Measurements from ENCODE around the gene TXNDC17. TPM values are rescaled to one million over a fixed set of nuclear protein-coding genes. Genes with fewer than 3 reads are reported as not detected.
"Not testable (repeated sequence)": the region's sequence is repeated elsewhere in the genome, so short reads cannot be mapped to it uniquely, and the experiment has no call there.

TXNDC17 gene
- total RNA-seq, 2 donors from 2014 or later, result 135 to 151 TPM

DNA sequence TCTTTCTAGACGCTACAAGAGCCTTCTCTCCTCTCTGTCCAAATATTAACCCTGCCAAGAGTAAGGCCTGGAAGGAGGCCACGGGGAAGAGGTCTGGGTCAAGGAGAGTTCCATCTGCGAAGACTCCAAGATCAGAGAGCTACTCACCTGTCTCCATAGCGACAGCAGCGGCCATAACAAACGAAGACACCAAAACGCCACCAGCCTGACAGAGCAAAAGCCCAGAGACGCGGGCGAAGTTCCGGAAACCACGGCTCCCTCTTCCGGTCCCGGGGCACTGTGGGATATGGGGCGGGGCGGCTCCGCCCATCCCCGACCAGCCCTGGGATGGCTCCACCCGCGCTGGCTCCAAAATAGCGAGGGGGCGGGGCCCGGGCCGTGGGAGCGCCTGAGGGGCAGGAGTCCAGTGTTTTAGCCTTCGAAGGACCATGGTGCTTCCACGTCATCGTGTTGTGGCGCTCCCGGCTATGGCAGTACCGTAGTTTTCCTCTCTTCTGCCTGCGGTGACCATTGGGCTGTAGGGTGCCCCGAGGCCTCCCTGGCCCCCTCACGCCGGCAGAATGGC, 10.6 kb downstream of the TXNDC17 start, which contains the start of the genes C17orf100 and MED31:
C17orf100 (plus strand) TSS at position 409 of the 565 bp plus-strand sequence; CDS start at position 561, 152 bp downstream.
MED31 (minus strand) TSS at position 252 of the 565 bp plus-strand sequence; CDS start at position 175, 77 bp downstream.
- TF ChIP-seq, protein P1, sequence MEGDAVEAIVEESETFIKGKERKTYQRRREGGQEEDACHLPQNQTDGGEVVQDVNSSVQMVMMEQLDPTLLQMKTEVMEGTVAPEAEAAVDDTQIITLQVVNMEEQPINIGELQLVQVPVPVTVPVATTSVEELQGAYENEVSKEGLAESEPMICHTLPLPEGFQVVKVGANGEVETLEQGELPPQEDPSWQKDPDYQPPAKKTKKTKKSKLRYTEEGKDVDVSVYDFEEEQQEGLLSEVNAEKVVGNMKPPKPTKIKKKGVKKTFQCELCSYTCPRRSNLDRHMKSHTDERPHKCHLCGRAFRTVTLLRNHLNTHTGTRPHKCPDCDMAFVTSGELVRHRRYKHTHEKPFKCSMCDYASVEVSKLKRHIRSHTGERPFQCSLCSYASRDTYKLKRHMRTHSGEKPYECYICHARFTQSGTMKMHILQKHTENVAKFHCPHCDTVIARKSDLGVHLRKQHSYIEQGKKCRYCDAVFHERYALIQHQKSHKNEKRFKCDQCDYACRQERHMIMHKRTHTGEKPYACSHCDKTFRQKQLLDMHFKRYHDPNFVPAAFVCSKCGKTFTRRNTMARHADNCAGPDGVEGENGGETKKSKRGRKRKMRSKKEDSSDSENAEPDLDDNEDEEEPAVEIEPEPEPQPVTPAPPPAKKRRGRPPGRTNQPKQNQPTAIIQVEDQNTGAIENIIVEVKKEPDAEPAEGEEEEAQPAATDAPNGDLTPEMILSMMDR (conservative IDR thresholded peaks at IDR 0.05), result no peak
- peaks cover 31% of the 10 kb centered on the region for H3K4me1 Mint-ChIP-seq
- 4 to 6% methylated on average over 10 to 35 of the region's 35 CpGs for WGBS, 2 experiments (ENCODE audit: insufficient coverage in 1 of 2, insufficient read length in 1 of 2)

DNA sequence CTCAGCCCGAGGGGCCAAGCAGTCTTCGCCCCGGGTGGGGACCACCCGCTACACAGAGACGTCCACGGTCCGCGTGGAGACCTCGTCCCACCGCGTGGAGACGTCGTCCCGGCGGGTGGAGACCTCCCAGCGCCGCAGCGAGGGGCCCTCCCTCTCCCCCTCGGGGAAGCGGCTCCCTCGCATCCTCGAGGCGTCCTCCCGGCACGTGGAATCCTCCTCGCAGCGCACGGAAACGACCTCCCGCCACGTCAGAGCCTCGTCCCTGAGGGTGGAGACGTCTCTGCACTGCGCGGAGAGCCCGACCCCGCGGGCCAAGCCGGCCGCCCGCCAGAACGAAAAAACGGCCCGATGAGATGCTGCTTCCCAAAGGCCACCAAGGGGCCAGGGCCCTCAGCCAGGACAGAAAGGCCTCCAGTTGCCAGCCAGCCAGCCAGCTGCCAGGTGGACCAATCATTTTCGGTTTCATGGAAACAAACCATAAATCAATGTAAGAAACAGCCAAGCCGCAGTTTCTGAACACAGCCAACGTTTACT, 11.1 kb downstream of the TXNDC17 start:
- Histone ChIP-seq H3K27me3 (ENCODE audit: control insufficient read depth, insufficient read depth, low read length, poor library complexity, severe bottlenecking) (peaks cover 33% of the 10 kb centered on the region), H3K4me1 (ENCODE audit: control insufficient read depth, insufficient read depth, low read length) (peaks cover 3% of the 10 kb centered on the region), H3K9me3 (ENCODE audit: control insufficient read depth, low read length) (no peaks in the 10 kb centered on the region), H3K4me3 (ENCODE audit: low read length) (peak overlapping the region; percentile 98), H3K27ac (ENCODE audit: low read depth, low read length) (peak overlapping the region; percentile 10), H3K36me3 (ENCODE audit: control insufficient read depth, insufficient read depth, low read length) (peaks cover 25% of the 10 kb centered on the region), H3K9ac (ENCODE audit: extremely low read depth, low read length, poor library complexity, severe bottlenecking) (no peak overlapping the region)
- TF ChIP-seq, protein P1 (conservative IDR thresholded peaks at IDR 0.05), result no peak
- peak overlapping the region; percentile 98 for H3K4me3 Mint-ChIP-seq
- peaks cover 47% of the 10 kb centered on the region for H3K27me3 Mint-ChIP-seq (ENCODE audit: insufficient read depth)
- H3K4me1 Mint-ChIP-seq, result peaks cover 26% of the 10 kb centered on the region
- H3K27ac Mint-ChIP-seq, result no peak overlapping the region
- peak; percentile 65 for DNase-seq
- WGBS, 2 experiments (ENCODE audit: insufficient coverage in 1 of 2, insufficient read length in 1 of 2), result 62 to 64% methylated on average over 22 to 47 of the region's 47 CpGs
- no peaks in the 10 kb centered on the region for H3K9me3 Mint-ChIP-seq
- H3K36me3 Mint-ChIP-seq (ENCODE audit: low read depth), result peaks cover 11% of the 10 kb centered on the region

More for the DNA sequence above, 10.6 kb downstream of the TXNDC17 start, which contains the start of the genes C17orf100 and MED31:
- H3K4me3 Mint-ChIP-seq, result peak within 1 kb of the TSS; percentile 98
- H3K9me3 ChIP-seq (ENCODE audit: control insufficient read depth, low read length), result no peaks in the 10 kb centered on the region
- DNase-seq, result peak; percentile 100
- peaks cover 25% of the 10 kb centered on the region for H3K36me3 ChIP-seq (ENCODE audit: control insufficient read depth, insufficient read depth, low read length)
- peaks cover 3% of the 10 kb centered on the region for H3K4me1 ChIP-seq (ENCODE audit: control insufficient read depth, insufficient read depth, low read length)
- peaks cover 43% of the 10 kb centered on the region for H3K27me3 Mint-ChIP-seq (ENCODE audit: insufficient read depth)
- peak within 1 kb of the TSS; percentile 98 for H3K4me3 ChIP-seq (ENCODE audit: low read length)
- peak within 1 kb of the TSS; percentile 97 for H3K9ac ChIP-seq (ENCODE audit: extremely low read depth, low read length, poor library complexity, severe bottlenecking)
- peaks cover 31% of the 10 kb centered on the region for H3K27me3 ChIP-seq (ENCODE audit: control insufficient read depth, insufficient read depth, low read length, poor library complexity, severe bottlenecking)
- H3K27ac ChIP-seq (ENCODE audit: low read depth, low read length), result peak within 1 kb of the TSS; percentile 96
- H3K9me3 Mint-ChIP-seq, result no peaks in the 10 kb centered on the region
- H3K27ac Mint-ChIP-seq, result peak within 1 kb of the TSS; percentile 98
- H3K36me3 Mint-ChIP-seq (ENCODE audit: low read depth), result peaks cover 11% of the 10 kb centered on the region

DNA sequence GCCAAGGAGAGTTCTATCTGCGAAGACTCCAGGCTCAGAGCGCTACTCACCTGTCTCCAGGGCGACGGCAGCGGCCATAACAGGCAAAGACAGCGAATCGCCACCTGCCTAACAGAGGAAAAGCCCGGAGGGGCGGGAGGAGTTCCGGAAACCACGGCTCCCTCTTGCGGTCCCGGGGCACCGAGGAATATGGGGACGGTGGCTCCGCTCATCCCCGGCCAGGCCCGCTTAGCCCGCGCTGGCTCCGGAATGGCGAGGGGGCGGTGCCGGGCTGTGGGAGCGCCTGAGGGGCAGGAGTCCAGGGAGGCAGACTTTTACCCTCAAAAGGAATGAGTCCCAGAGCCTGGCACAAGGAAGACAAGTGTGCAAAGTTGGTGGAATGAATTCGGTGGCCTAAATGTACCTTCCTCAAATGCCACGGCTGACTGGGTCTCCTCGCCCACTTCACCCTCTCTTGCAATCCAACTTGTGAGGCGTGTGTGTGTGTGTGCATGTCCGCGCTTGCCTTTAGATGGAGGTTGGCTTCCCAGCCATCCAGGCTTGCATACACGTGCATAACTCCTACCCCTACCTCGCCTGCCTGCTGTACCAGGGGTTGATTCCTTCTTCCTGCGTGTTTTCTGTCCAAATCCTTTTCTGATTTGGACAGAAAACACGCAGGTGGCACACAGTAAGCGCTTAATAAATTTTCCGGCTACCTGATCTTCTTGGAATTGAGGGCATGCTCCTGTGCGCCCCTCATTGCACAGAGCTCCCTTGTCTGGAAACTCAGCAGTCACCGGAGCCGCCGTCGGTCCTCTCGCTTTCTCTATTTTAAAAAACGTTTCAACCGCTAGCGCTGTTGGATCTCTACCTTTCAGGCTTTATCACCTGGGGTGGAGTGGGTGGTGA, 14.2 kb downstream of the TXNDC17 start:
- Histone ChIP-seq H3K27ac (ENCODE audit: low read depth, low read length) (no peak overlapping the region), H3K4me3 (ENCODE audit: low read length) (peak overlapping the region; percentile 98), H3K27me3 (ENCODE audit: control insufficient read depth, insufficient read depth, low read length, poor library complexity, severe bottlenecking) (peaks cover 45% of the 10 kb centered on the region), H3K9ac (ENCODE audit: extremely low read depth, low read length, poor library complexity, severe bottlenecking) (no peak overlapping the region), H3K4me1 (ENCODE audit: control insufficient read depth, insufficient read depth, low read length) (no peaks in the 10 kb centered on the region), H3K9me3 (ENCODE audit: control insufficient read depth, low read length) (no peaks in the 10 kb centered on the region), H3K36me3 (ENCODE audit: control insufficient read depth, insufficient read depth, low read length) (no peaks in the 10 kb centered on the region)
- Mint-ChIP-seq H3K27ac (no peak overlapping the region), H3K4me3 (peak overlapping the region; percentile 63), H3K9me3 (no peaks in the 10 kb centered on the region), H3K27me3 (ENCODE audit: insufficient read depth) (peaks cover 68% of the 10 kb centered on the region), H3K36me3 (ENCODE audit: low read depth) (no peaks in the 10 kb centered on the region), H3K4me1 (peaks cover 27% of the 10 kb centered on the region)
- TF ChIP-seq, protein P1 (conservative IDR thresholded peaks at IDR 0.05), result no peak
- 6 to 7% methylated on average over 17 to 42 of the region's 46 CpGs for WGBS, 2 experiments (ENCODE audit: insufficient coverage in 1 of 2, insufficient read length in 1 of 2)
- peak; percentile 91 for DNase-seq

DNA sequence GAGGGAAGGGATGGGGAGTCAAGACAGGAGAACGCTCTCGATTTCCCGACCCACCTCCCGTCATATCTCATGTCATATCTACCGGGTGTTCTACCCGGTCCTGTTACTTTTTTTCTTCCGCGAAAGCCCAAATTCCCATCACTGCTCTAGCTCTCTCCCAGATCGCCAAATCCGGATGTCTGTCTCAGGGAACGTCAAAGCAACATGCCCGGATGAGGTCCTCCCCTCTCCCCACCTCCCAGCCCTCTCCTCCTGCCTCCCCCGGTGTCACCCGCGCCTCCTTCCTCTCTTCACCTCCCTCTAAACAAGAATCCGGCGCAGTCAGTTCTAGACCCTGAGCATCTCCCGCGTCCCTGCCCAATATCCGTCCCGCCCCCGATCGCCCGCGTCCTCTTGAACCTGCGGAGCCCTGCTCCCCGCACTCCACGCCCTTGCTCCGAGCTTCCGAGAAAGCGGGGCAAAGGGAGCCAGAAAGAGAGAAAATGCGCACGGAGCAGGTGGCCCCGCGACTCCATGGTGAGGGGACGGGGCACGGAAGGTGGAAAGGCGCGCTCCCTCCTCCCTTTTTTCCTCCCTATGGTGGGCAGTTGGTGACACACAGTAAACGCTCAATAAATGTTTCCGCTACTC, 15.0 kb downstream of the TXNDC17 start:
- H3K9ac ChIP-seq (ENCODE audit: extremely low read depth, low read length, poor library complexity, severe bottlenecking); H3K9me3 ChIP-seq (ENCODE audit: control insufficient read depth, low read length); H3K36me3 ChIP-seq (ENCODE audit: control insufficient read depth, insufficient read depth, low read length); H3K9me3 Mint-ChIP-seq; H3K4me1 ChIP-seq (ENCODE audit: control insufficient read depth, insufficient read depth, low read length); H3K27ac ChIP-seq (ENCODE audit: low read depth, low read length); H3K27ac Mint-ChIP-seq; DNase-seq; H3K36me3 Mint-ChIP-seq (ENCODE audit: low read depth): not testable (repeated sequence)
- Histone ChIP-seq H3K27me3 (ENCODE audit: control insufficient read depth, insufficient read depth, low read length, poor library complexity, severe bottlenecking) (peaks cover 48% of the 10 kb centered on the region), H3K4me3 (ENCODE audit: low read length) (peak overlapping the region; percentile 98)
- H3K4me1 Mint-ChIP-seq, result peaks cover 20% of the 10 kb centered on the region
- WGBS, 2 experiments (ENCODE audit: insufficient coverage in 1 of 2, insufficient read length in 1 of 2), result 1% methylated on average over 19 of the region's 41 CpGs; no CpG with 5 or more reads in 1 of the 2 experiments
- peak overlapping the region; percentile 63 for H3K4me3 Mint-ChIP-seq
- H3K27me3 Mint-ChIP-seq (ENCODE audit: insufficient read depth), result peaks cover 76% of the 10 kb centered on the region

All from endodermal cell (in vitro differentiated cells).